Transverse colon (tissue), 4 donors: Measurements from ENCODE around the gene SLC29A1. TPM values are rescaled to one million over a fixed set of nuclear protein-coding genes. Genes with fewer than 3 reads are reported as not detected.
A peak's percentile ranks its signal among the peaks of the same experiment; 100 is the strongest.

Source experiments
- DNase-seq: peaks from one replicate; pipeline ENCODE4 v3.0.0-alpha.2; 2019
- H3K27ac ChIP-seq, 4 donors: fragments of 200-600 bp; sonication (generic); 2 replicates each; pipeline ENCODE4 v1.5.1; 2016 to 2018; ENCODE audit warnings: inconsistent platforms in 4 of 4
- H3K27me3 ChIP-seq: fragments of 200-600 bp; sonication (generic); 2 replicates; pipeline ENCODE4 v1.5.1; 2017; ENCODE audit warnings: inconsistent platforms
- H3K36me3 ChIP-seq, 4 donors: fragments of 200-600 bp; sonication (generic); 2 replicates each; pipeline ENCODE4 v1.5.1; 2017 to 2019; ENCODE audit warnings: inconsistent platforms in 4 of 4
- H3K4me1 ChIP-seq, 4 donors: fragments of 200-600 bp; sonication (generic); 2 replicates each; pipeline ENCODE4 v1.5.1; 2017 to 2020; ENCODE audit warnings: inconsistent platforms in 4 of 4
- H3K4me3 ChIP-seq, 4 donors: fragments of 200-600 bp; sonication (generic); 1 replicate in 1 of 4; 2 replicates in 3 of 4; pipeline versions ENCODE4 v1.5.1 to v1.6.1; 2017 to 2019; ENCODE audit warnings: inconsistent platforms in 4 of 4
- H3K9me3 ChIP-seq, 2 donors: fragments of 200-600 bp; sonication (generic); 2 replicates each; pipeline ENCODE4 v1.5.1; 2017 to 2019; ENCODE audit warnings: inconsistent platforms in 2 of 2
- CTCF ChIP-seq, 5 experiments: fragments of 200-600 bp in 3 of 5; fragments of 450-650 bp in 2 of 5; sonication (generic) in 3 of 5; IDR thresholded peaks; 1 replicate in 2 of 5; 2 replicates in 3 of 5; pipeline ENCODE4 v1.5.1; 2016 to 2017; ENCODE audit warnings: antibody characterized with exemption in 5 of 5, inconsistent platforms in 3 of 5, mild to moderate bottlenecking in 2 of 5, moderate library complexity in 1 of 5
- EP300 ChIP-seq: sonication (generic); formaldehyde crosslinking; IDR thresholded peaks from one replicate; pipeline ENCODE4 v1.6.1; 2017; ENCODE audit warnings: antibody characterized with exemption, low read depth
- POLR2A ChIP-seq: fragments of 450-650 bp; IDR thresholded peaks from one replicate; pipeline ENCODE4 v1.6.1; 2016; ENCODE audit warnings: antibody characterized with exemption, mild to moderate bottlenecking, moderate library complexity
- POLR2AphosphoS5 ChIP-seq, 3 donors: sonication (generic); formaldehyde crosslinking; IDR thresholded peaks; one replicate each; pipeline ENCODE4 v1.6.1; 2016; ENCODE audit warnings: antibody characterized with exemption in 3 of 3
- whole genome bisulfite sequencing, 2 donors: methylation state at CpG; one replicate each; pipeline ENCODE4 v1.1.5; 2018; ENCODE audit warnings: low coverage in 1 of 2; 5-methylcytosine and 5-hydroxymethylcytosine counted together
- in situ Hi-C, 4 donors: fragments of 200-750 bp; cut with MboI; loops; one replicate each; pipeline versions ENCODE4 v1.15.0 to v1.15.1; 2017; ENCODE audit warnings: low sequenced_read_pairs in 3 of 4, low pct_ligation_motif_present in 1 of 4, low pct_unique_long_range_greater_than_20kb in 1 of 4
- intact Hi-C: fragments of 100-400 bp; cut with DNase I; formaldehyde crosslinking; loops from one replicate; pipeline ENCODE4 v1.15.1; 2023; ENCODE audit warnings: low total_unique reads
- total RNA-seq, 4 donors: library from RNA; depleted of rRNA; stranded (reverse); fragments of >200 nt; gene quantifications; one replicate each; pipeline ENCODE4 v1.1.0, GENCODE V29; 2016

SLC29A1 gene
- total RNA-seq, 4 donors from 2014 or later = 25.1 to 45.2 (median 35.6) TPM

DNA sequence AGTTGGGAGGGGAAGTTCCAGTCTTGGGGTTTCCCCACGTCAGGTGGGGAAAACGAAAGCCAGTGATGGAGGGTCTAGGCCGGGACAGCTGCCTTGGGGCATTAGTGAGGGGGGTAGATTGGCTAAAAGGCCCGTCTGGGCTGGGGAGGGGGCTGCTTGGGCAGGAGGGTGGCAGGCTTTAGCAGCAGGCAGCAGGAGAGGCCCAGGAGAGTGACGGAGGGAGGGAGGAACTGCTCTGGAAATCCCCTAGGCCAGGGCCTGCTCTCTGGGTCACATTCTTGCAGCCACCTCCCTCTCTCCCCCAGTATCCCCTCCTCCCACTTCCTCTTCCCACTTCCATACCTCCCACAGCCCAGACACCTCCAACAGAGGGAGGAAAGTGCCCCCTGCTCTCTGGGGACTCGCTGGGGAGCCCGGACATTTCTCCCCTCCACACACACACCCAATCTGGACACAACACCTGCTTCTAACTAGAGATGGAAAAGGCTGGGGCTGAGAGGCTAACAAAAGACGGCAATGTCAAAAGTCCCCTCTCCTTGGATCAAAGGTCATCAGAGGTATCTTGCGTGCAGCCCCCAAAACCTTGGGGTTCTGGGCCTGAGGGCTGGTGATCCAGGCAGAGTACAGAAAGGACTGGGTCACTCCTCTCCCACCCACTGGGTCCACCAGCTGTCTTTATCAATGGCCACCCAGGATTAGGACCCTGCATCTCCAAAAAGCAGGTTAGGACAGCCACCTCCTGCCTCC is 40.1 kb downstream of the SLC29A1 start:
- Histone ChIP-seq H3K4me3 (peak overlapping the region in 3 of 4 donors; percentile 74 to 81 (median 78)), H3K27me3 (peaks cover 5% of the 10 kb centered on the region), H3K27ac (peak overlapping the region; percentile 46 to 90 (median 86)), H3K4me1 (peaks cover 16 to 36% (median 26%) of the 10 kb centered on the region in 4 donors), H3K36me3 (peaks cover 0 to 4% (median 0%) of the 10 kb centered on the region in 4 donors), H3K9me3 (no peaks in the 10 kb centered on the region)
- in situ Hi-C loops = loop anchor here in 1 of 4 donors (10.0 kb wide), 1 partner anchor 71 kb away; no protein-coding TSS in a partner anchor
- DNase-seq = peak; percentile 33
- WGBS, 2 donors = 31 to 44% methylated on average over 4 to 9 of the region's 9 CpGs
- intact Hi-C loops = no loop called here
- TF ChIP-seq POLR2AphosphoS5 (IDR thresholded peaks at IDR 0.05) (no peak), EP300 (no peak), POLR2A (no peak), CTCF (IDR thresholded peaks at IDR 0.05) (no peak)

DNA sequence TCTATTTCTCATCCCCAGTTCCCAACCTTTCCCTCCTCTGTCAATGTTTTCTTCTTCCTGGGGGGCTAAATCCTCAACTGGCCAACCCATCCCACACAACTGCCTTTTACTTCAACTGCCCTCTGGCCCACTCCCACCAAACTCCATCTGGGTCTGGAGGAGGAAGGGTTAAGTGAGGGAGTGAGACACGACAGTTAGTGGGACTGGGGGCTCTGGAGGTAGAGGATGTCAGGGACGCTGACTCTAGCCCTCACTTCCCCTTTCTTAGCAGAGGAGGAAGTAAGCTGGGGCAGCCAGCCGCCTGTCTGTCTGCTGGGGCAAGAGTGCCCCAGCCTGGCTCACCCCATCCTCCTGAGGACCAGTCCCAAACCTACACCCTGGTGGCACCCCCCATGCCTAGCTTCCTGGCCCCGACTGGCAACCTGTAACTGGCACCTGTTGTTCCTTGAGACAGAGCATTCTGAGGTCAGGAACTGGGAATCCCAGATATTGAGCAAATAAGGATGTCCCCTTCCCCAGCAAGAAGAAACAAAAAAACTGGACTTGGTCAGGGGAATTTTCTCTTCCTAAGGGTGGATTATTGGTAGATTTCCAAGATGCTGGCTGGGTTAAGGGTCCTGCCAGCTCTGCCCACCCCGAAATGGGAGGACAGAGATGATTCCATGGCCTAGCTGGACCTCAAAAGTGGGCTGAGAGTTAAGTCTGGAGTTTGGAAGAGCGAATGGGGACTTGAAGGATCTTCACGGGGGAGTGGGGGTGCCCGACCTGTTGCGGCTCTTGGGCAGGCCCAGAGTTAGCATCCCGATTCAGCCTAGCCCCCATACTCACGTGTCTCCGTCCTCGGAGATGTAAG is 41.0 kb downstream of the SLC29A1 start:
- 0 to 4% methylated on average over 2 to 13 of the region's 13 CpGs for WGBS, 2 donors
- intact Hi-C loops = no loop called here
- in situ Hi-C loops = loop anchor here in 1 of 4 donors (10.0 kb wide), 1 partner anchor 70 kb away; no protein-coding TSS in a partner anchor
- Histone ChIP-seq H3K4me1 (peaks cover 16 to 36% (median 26%) of the 10 kb centered on the region in 4 donors), H3K27ac (peak overlapping the region; percentile 80 to 90 (median 86)), H3K4me3 (peak overlapping the region; percentile 36 to 81 (median 76)), H3K9me3 (no peaks in the 10 kb centered on the region), H3K36me3 (peaks cover 0 to 4% (median 0%) of the 10 kb centered on the region in 4 donors), H3K27me3 (peaks cover 13% of the 10 kb centered on the region)
- DNase-seq = peak; percentile 72
- TF ChIP-seq POLR2A = no peak
- TF ChIP-seq POLR2AphosphoS5 (IDR thresholded peaks at IDR 0.05) = no peak
- no peak for TF ChIP-seq EP300
- TF ChIP-seq CTCF (IDR thresholded peaks at IDR 0.05) = no peak

- peak within 1 kb of the TSS; percentile 36 to 81 (median 76) for H3K4me3 ChIP-seq
- peaks cover 16 to 39% (median 27%) of the 10 kb centered on the region in 4 donors for H3K4me1 ChIP-seq
- DNase-seq = peak; percentile 96
- no peaks in the 10 kb centered on the region for H3K9me3 ChIP-seq
- peak within 1 kb of the TSS; percentile 80 to 90 (median 86) for H3K27ac ChIP-seq
- H3K27me3 ChIP-seq = peaks cover 21% of the 10 kb centered on the region
- in situ Hi-C loops = loop anchor here in 1 of 4 donors (10.0 kb wide), 1 partner anchor 70 kb away; no protein-coding TSS in a partner anchor
- WGBS, 2 donors = 0 to 2% methylated on average over 3 to 54 of the region's 72 CpGs
- intact Hi-C loops = no loop called here
- H3K36me3 ChIP-seq = no peaks in the 10 kb centered on the region
- TF ChIP-seq CTCF (IDR thresholded peaks at IDR 0.05) = peak in 2 of 5 experiments; percentile 10 to 15
- TF ChIP-seq EP300 = no peak
- peak; percentile 83 to 90 (median 84) for TF ChIP-seq POLR2AphosphoS5 (IDR thresholded peaks at IDR 0.05)
- peak; percentile 57 for TF ChIP-seq POLR2A
Measured at GRCh38 chr6:44265007-44265721, 41.8 kb downstream of the SLC29A1 start, which contains the start of gene NFKBIE. Gene NFKBIE (minus strand): TSS chr6:44265551. CDS start chr6:44265346, 205 bp downstream.
